GM21360 (cell line): Measurements from ENCODE around the gene FUNDC2.

Experiments used
- ATAC-seq: cut with Tn5 transposase; IDR thresholded peaks from one replicate; pipeline ENCODE4 v1.9.1; 2021; ENCODE audit warnings: mild to moderate bottlenecking, moderate library complexity; ENCODE audit not compliant: unreplicated experiment

The FUNDC2 gene

GRCh38 chrX:155023907-155024833, 2.5 kb upstream of the FUNDC2 start:
- no peak for ATAC-seq

GRCh38 chrX:155026420-155026726, 271 bp upstream of the FUNDC2 start:
- no peak for ATAC-seq

GRCh38 chrX:155027509-155028066, 944 bp downstream of the FUNDC2 start:
- no peak for ATAC-seq

- ATAC-seq: no peak
Observed at GRCh38 chrX:155028129-155028528, 1.5 kb downstream of the FUNDC2 start.

GRCh38 chrX:155028877-155029291, 2.2 kb downstream of the FUNDC2 start:
- ATAC-seq: no peak

- no peak for ATAC-seq
Observed at GRCh38 chrX:155031657-155032056, 5.0 kb downstream of the FUNDC2 start.

- ATAC-seq: no peak
Observed at GRCh38 chrX:155035688-155036087, 9.0 kb downstream of the FUNDC2 start.

GRCh38 chrX:155046129-155046810, 19.6 kb downstream of the FUNDC2 start:
- ATAC-seq: no peak

GRCh38 chrX:155046811-155047528, 20.3 kb downstream of the FUNDC2 start:
- ATAC-seq: no peak

GRCh38 chrX:155048977-155049619, 22.5 kb downstream of the FUNDC2 start:
- no peak for ATAC-seq

- ATAC-seq: no peak
Observed at GRCh38 chrX:155052738-155053498, 26.3 kb downstream of the FUNDC2 start.

GRCh38 chrX:155053656-155054055, 27.0 kb downstream of the FUNDC2 start:
- ATAC-seq: no peak

- ATAC-seq: no peak
Observed at GRCh38 chrX:155054255-155054654, 27.6 kb downstream of the FUNDC2 start.

- no peak for ATAC-seq
Observed at GRCh38 chrX:155055494-155055893, 28.9 kb downstream of the FUNDC2 start.

- ATAC-seq: peak; percentile 19
Observed at GRCh38 chrX:155056471-155056870, 29.8 kb downstream of the FUNDC2 start.

GRCh38 chrX:155056877-155057792, 30.5 kb downstream of the FUNDC2 start:
- ATAC-seq: peak; percentile 84

- ATAC-seq: no peak
Observed at GRCh38 chrX:155061760-155062159, 35.1 kb downstream of the FUNDC2 start.

- no peak for ATAC-seq
Observed at GRCh38 chrX:155065035-155065734, 38.5 kb downstream of the FUNDC2 start.
